Gastroesophageal sphincter (tissue), 3 donors: Measurements from ENCODE around the gene BHLHE23.

Experiments
- CTCF ChIP-seq, 4 experiments: fragments of 200-600 bp in 2 of 4; fragments of 450-650 bp in 2 of 4; sonication (generic) in 1 of 4; IDR thresholded peaks; one replicate each; pipeline ENCODE4 v1.5.1; 2017 to 2019; ENCODE audit warnings: antibody characterized with exemption in 4 of 4, mild to moderate bottlenecking in 2 of 4, moderate library complexity in 2 of 4
- EP300 ChIP-seq: sonication (generic); formaldehyde crosslinking; IDR thresholded peaks from one replicate; pipeline ENCODE4 v1.6.1; 2017; ENCODE audit warnings: antibody characterized with exemption, mild to moderate bottlenecking

DNA sequence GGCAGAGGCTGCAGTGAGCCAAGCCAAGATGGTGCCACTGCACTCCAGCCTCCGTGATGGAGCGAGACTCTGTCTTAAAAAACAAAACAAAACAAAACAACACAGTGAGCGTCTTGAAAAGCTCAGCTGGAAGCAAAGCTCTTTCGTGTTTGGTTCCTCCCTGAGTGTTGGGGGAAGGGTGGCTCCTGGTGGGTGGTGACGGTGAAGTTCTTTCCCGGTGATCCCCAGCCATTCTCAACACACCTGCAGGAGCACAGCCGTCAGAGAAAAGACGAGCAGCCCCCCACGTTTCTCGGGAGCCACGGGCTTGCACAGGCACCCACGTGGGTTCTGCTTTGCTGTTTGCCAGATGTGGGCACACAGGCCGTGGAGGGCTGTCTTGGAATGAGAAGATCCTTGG lies 3.2 kb downstream of the BHLHE23 start:
- TF ChIP-seq CTCF (IDR thresholded peaks at IDR 0.05) (no peak), EP300 (no peak)
